OCI-LY3 (cell line): ENCODE results near the gene S100A12.

Experiments used
- EZH2phosphoT487 ChIP-seq: fragments of 200-600 bp; shearing (Covaris generic); IDR thresholded peaks from 2 replicates; pipeline ENCODE4 v1.6.1; 2018; ENCODE audit warnings: antibody characterized with exemption, mixed run types, low read depth
- TF ChIP-seq, protein P1 (sequence below): fragments of 200-600, 300-600 bp; sonication (generic); IDR thresholded peaks from 2 replicates; pipeline ENCODE4 v1.5.1; 2014; ENCODE audit warnings: antibody characterized with exemption, low read length, low read depth

DNA sequence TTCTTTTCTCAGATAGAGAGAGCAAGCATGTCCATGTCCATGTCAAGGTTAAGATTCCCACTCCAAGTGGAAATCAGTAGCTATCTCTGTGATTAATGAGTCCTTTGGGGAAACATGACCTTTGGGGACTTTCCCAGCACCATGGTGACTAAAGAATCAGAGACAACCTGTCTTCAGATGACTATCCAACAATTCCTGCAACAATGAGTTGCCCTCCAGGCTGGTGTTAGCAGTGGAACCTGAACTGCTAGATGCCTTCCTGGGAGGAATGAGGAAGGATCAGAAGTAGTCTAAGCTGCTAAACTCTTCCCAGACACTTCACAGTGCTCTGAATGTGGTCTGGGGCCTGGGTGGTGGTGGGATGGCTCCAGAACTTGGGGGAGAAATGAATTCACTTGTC lies 11.3 kb downstream of the S100A12 start:
- TF ChIP-seq, protein P1, sequence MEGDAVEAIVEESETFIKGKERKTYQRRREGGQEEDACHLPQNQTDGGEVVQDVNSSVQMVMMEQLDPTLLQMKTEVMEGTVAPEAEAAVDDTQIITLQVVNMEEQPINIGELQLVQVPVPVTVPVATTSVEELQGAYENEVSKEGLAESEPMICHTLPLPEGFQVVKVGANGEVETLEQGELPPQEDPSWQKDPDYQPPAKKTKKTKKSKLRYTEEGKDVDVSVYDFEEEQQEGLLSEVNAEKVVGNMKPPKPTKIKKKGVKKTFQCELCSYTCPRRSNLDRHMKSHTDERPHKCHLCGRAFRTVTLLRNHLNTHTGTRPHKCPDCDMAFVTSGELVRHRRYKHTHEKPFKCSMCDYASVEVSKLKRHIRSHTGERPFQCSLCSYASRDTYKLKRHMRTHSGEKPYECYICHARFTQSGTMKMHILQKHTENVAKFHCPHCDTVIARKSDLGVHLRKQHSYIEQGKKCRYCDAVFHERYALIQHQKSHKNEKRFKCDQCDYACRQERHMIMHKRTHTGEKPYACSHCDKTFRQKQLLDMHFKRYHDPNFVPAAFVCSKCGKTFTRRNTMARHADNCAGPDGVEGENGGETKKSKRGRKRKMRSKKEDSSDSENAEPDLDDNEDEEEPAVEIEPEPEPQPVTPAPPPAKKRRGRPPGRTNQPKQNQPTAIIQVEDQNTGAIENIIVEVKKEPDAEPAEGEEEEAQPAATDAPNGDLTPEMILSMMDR: no peak
- no peak for TF ChIP-seq EZH2phosphoT487
